ENCODE data around the gene NCBP3. TPM values are rescaled to one million over a fixed set of nuclear protein-coding genes. Genes with fewer than 3 reads are reported as not detected.

The NCBP3 gene
- total and polyA plus RNA-seq, 2 donors from 2014 or later = 14.5 to 41.5 TPM

DNA sequence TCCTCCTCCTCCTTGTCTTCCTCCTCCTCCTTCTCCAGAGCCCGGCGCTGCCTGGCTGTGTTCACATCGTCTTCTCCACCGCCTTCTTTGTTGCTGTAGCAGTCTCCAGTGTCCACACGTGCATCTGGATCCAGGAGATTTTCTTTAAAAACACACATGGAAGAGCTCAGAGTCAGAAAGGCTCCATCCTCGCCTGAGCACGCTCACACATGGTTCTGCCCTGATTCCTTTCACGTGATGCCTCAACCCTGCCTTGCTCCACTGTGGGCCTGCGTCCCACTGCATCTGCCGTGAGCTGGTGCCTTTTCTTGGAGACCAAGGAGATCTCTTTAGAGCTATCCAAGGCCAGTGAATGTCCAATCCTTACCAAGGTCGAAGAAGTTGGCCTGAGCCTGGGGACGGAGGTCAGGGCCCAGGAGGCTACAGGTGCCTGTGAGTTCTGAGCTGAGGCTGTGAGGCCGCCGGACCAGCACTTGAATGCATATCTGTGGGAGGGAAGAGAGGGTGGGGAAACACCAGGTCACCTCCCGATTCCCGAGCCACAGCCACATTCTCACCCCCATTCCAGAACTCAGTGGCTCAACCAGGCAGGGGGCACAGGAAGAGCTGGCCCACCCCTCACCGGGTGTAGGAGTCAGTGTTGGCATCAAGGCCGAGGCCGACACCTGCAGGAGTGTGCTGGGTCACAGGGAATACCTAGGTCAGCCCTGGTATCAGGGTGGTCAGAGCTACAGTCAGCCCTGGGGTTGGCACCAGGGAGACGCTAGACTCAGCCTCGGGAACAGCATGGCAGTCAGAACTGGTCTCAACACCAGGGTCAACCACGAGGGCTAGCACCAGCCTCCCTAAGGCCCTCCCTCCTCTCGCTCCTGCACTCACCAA is 84.8 kb downstream of the NCBP3 start:
- no peak for FAIRE-seq
- H3K9me3 ChIP-seq (ENCODE audit: control insufficient read depth in 2 of 3, insufficient read depth in 1 of 3, low read length in 3 of 3) = peaks cover 0 to 9% (median 0%) of the 10 kb centered on the region in 3 donors
- no peaks in the 10 kb centered on the region for H3K36me3 ChIP-seq (ENCODE audit: control insufficient read depth in 2 of 3, insufficient read depth in 3 of 3, low read length in 3 of 3)
- intact Hi-C loops (cut with DNase I) = no loop called here
- peak in 1 of 5 donors; percentile 64 for DNase-seq
- H3K4me1 ChIP-seq (ENCODE audit: control insufficient read depth in 2 of 3, insufficient read depth in 2 of 3, low read depth in 1 of 3, low read length in 3 of 3) = no peaks in the 10 kb centered on the region
- no peaks in the 10 kb centered on the region for H3K27me3 ChIP-seq (ENCODE audit: control insufficient read depth, insufficient read depth, low read length)
- no peak overlapping the region for H3K27ac ChIP-seq (ENCODE audit: low read depth in 2 of 2, low read length in 2 of 2)
- H3K4me3 ChIP-seq (ENCODE audit: low read length in 3 of 3) = no peak overlapping the region
- TF ChIP-seq, protein P1, sequence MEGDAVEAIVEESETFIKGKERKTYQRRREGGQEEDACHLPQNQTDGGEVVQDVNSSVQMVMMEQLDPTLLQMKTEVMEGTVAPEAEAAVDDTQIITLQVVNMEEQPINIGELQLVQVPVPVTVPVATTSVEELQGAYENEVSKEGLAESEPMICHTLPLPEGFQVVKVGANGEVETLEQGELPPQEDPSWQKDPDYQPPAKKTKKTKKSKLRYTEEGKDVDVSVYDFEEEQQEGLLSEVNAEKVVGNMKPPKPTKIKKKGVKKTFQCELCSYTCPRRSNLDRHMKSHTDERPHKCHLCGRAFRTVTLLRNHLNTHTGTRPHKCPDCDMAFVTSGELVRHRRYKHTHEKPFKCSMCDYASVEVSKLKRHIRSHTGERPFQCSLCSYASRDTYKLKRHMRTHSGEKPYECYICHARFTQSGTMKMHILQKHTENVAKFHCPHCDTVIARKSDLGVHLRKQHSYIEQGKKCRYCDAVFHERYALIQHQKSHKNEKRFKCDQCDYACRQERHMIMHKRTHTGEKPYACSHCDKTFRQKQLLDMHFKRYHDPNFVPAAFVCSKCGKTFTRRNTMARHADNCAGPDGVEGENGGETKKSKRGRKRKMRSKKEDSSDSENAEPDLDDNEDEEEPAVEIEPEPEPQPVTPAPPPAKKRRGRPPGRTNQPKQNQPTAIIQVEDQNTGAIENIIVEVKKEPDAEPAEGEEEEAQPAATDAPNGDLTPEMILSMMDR (IDR thresholded peaks at IDR 0.05; ENCODE audit: borderline replicate concordance, extremely low read depth, insufficient read depth) = no peak
- H3K9ac ChIP-seq (ENCODE audit: low read length in 3 of 3) = no peak overlapping the region

DNA sequence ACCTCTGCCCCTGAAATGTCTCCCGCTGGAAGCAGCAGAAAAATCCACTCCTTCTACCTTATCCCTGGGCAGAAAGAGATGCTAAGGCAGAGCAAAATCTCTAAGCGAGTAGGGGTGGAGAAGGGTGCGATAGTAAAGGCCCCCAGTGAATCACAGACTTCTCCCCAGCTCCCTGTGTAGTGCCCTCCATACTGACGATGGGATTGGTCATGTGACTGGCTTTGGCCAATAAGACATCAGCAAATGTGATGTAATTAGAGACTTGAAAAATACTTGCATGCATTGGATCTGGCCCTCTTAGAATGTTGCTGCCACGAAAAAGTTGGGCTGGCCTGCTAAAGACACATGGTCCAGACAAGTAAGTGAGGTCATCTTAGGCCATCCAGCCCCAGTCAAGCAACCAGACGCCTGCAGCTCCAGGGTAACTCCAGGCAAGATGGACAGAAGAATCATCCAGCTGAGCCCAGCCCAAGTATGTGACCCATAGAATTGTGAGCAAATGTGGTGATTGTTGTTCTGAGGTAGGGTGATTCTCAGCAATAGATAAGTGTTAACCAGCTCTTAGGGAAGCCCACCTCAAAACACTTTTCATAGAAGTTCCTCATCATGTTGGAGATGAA is 86.3 kb downstream of the NCBP3 start:
- TF ChIP-seq, protein P1 (IDR thresholded peaks at IDR 0.05; ENCODE audit: borderline replicate concordance, extremely low read depth, insufficient read depth) = no peak
- no peak for FAIRE-seq

DNA sequence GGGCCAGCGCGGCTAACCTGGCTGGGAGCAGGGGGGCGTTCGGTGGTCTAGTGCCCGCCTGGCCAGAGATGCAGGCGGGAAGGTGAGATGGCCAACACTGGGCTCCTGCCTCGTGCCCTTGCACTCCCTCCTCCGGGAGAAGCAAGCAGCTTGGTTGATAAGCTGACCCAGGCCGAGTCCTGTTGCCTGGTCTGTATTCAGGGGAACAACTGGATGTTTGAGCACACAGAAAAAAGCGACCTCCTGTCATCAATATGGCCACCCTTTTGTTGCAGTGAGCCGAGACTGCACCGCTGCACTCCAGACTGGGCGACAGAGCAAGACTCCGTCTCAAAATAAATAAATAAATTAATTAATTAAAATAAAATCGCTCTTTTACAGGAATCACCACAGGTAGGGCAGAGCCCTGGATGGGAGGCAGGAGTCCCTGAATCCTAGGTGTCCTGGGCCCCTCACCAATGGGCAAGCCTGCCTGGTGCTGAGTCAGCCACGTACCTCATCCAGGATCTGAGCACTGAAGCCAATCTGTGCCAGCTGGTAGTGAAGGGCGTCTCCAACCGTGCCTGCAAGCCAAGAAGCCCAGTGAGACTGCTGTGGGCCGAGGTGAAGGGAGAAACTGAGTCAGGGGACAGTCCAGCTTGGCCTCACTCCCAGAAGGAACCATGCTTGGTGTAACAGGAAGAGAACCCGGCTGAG is 90.6 kb downstream of the NCBP3 start:
- no peak overlapping the region for H3K27ac ChIP-seq (ENCODE audit: low read depth in 2 of 2, low read length in 2 of 2)
- no peaks in the 10 kb centered on the region for H3K36me3 ChIP-seq (ENCODE audit: control insufficient read depth in 2 of 3, insufficient read depth in 3 of 3, low read length in 3 of 3)
- H3K9me3 ChIP-seq (ENCODE audit: control insufficient read depth in 2 of 3, insufficient read depth in 1 of 3, low read length in 3 of 3) = peaks cover 0 to 9% (median 0%) of the 10 kb centered on the region in 3 donors
- TF ChIP-seq, protein P1 (IDR thresholded peaks at IDR 0.05; ENCODE audit: borderline replicate concordance, extremely low read depth, insufficient read depth) = no peak
- FAIRE-seq = no peak
- H3K9ac ChIP-seq (ENCODE audit: low read length in 3 of 3) = peak overlapping the region in 1 of 3 donors; percentile 51
- no peak for DNase-seq
- peak overlapping the region in 2 of 3 donors; percentile 26 to 59 for H3K4me3 ChIP-seq (ENCODE audit: low read length in 3 of 3)
- H3K27me3 ChIP-seq (ENCODE audit: control insufficient read depth, insufficient read depth, low read length) = no peaks in the 10 kb centered on the region
- intact Hi-C loops (cut with DNase I) = no loop called here
- no peaks in the 10 kb centered on the region for H3K4me1 ChIP-seq (ENCODE audit: control insufficient read depth in 2 of 3, insufficient read depth in 2 of 3, low read depth in 1 of 3, low read length in 3 of 3)

More for the DNA sequence above, 86.3 kb downstream of the NCBP3 start:
- no peaks in the 10 kb centered on the region for H3K36me3 ChIP-seq (ENCODE audit: control insufficient read depth in 2 of 3, insufficient read depth in 3 of 3, low read length in 3 of 3)
- H3K27ac ChIP-seq (ENCODE audit: low read depth in 2 of 2, low read length in 2 of 2) = no peak overlapping the region
- no peaks in the 10 kb centered on the region for H3K4me1 ChIP-seq (ENCODE audit: control insufficient read depth in 2 of 3, insufficient read depth in 2 of 3, low read depth in 1 of 3, low read length in 3 of 3)
- DNase-seq = no peak
- intact Hi-C loops (cut with DNase I) = no loop called here
- H3K27me3 ChIP-seq (ENCODE audit: control insufficient read depth, insufficient read depth, low read length) = no peaks in the 10 kb centered on the region
- H3K4me3 ChIP-seq (ENCODE audit: low read length in 3 of 3) = no peak overlapping the region
- H3K9ac ChIP-seq (ENCODE audit: low read length in 3 of 3) = no peak overlapping the region
- peaks cover 0 to 9% (median 0%) of the 10 kb centered on the region in 3 donors for H3K9me3 ChIP-seq (ENCODE audit: control insufficient read depth in 2 of 3, insufficient read depth in 1 of 3, low read length in 3 of 3)
